DMS153 treated with DMSO at 0.1 percent for 48 hours (cell line): Measurements from ENCODE around the gene CBLIF.
"Not testable (repeated sequence)": the region's sequence is repeated elsewhere in the genome, so short reads cannot be mapped to it uniquely, and the experiment has no call there.

Experiments
- DNase-seq: peaks from one replicate; lab custom pipeline; 2025; ENCODE audit not compliant: unreplicated experiment; lab: John Stamatoyannopoulos, UW

Gene CBLIF

DNA sequence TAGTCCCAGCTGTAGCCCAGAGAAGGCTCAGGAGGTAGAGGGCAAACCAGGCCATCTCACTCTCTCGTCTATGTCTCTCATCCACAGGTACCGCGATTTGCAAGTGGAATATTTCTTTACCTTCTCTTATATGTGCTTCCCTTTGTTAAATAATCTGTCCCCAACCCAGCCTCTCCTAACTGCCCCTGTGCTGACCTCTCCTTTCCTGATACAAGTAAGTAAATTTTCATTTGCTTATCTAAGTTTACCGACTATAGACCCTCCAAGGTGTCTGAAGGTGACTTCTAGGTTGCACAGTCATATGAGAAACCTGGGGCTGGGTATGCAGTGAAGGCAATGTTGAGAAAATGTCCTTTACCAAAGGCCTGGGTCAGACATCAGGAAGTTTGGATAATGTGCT, at the start of gene CBLIF:
Gene CBLIF, minus strand, starts transcription at position 101 of the 400 bp plus-strand sequence. Its CDS starts 46 bp downstream, at position 55.
- DNase-seq: no peak

DNA sequence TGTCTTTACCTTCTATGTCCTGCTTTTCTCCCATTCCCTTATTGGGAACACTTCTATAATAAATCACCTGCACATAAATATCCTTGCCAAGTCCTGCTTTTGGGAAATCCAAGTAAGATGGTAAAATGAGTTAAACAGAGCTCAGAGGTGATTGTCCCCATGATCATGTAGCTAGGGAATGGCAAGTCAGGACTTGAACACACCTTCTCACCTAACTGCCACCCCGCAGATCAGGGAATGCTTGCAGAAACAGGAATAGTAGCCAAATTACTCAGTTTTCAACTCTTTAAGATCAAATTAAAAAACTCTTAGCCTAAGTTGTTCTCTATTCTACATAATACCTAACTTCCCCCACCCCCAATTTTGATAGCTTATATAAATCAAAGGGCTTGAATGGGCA, 49.3 kb upstream of the CBLIF start:
- no peak for DNase-seq

DNA sequence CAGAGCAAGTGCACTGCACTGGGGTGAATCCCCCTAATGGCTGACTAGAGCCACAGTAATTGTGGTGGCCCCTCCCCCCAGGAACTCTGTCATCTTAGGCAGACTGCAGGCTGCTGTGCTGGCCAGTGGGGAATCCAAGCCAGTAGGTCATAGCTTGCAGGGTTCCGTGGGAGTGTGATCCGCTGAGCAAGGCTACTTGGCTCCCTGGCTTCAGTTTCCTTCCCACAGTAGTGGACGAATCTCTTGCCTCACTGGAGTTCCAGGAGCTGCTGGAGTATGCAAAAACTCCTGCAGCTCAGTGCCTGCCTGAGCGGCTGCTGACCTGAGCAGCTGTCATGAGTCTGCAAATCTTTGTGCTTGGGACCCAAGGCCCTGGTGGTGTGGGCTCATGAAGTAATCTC, 46.5 kb upstream of the CBLIF start:
- DNase-seq: no peak

DNA sequence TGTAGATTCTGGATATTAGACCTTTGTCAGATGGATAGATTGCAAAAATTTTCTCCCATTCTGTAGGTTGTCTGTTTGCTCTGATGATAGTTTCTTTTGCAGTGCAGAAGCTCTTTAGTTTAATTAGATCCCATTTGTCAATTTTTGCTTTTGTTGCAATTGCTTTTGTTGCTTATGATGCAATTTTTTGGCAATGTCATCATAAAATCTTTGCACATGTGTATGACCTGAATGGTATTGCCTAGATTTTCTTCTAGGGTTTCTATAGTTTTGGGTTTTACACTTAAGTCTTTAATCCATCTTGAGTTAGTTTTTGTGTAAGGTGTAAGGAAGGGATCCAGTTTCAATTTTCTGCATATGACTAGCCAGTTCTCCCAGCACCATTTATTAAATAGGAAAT, 41.9 kb upstream of the CBLIF start:
- DNase-seq: not testable (repeated sequence)

DNA sequence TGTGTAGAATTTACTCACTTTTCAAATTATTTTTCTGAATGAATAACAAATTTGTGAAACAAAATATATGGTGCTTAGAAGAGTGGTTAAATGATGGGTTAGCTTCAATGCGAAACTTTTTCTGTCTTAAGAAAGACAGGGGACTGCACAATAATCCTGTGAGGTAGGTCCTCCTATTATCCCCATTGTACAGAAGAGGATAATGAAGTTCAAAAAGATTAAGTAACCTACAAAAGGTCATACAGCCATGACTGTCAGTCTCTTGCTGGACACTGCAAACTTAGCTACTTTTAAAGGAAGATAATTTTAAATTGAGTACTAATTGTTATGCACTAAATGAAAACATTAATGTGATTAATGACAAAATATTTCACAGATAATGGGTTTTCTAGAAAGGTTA, 38.3 kb upstream of the CBLIF start:
- no peak for DNase-seq

DNA sequence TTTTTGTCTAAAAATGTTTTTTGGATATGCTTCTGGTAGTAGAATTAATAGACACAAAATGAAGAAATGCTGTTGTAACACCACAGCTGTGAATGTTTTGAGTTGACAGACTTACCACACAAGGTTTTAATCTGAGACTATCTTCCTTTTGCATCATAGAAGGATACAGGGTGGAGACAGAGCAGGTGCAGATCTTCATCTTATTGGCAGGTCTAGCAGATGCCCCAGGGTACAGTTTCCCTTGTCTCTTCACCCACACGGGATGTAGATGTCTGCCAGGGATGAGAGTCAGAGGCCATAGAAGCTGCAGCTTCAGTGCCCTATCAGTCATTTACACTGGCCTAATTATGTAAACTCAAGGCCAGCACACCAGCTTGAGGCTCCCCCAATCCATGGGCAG, 34.3 kb upstream of the CBLIF start:
- DNase-seq: no peak

DNA sequence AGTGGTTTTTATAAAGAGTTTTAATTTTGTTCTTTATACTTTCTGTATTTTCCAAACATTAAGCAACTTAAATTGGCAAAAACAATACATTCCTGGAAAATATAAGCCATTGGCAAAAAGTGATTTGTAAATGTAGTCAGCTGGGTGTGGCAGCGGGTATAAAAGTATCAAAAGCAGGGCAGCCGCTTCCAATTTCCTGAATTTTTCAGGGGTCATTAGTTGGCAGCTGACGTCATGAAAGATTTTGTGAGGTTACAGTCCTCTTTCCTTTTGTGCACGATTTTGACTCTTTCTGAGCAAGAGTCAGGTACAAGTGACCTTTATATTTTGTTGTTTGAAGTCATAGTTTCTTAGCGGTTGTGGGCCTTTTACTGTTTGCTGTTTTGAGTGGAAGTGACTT, 33.3 kb upstream of the CBLIF start, which contains the start of gene OOSP3:
Gene OOSP3, plus strand, starts transcription at position 208 of the 400 bp plus-strand sequence. Its CDS starts 27 bp downstream, at position 235.
- DNase-seq: no peak

DNA sequence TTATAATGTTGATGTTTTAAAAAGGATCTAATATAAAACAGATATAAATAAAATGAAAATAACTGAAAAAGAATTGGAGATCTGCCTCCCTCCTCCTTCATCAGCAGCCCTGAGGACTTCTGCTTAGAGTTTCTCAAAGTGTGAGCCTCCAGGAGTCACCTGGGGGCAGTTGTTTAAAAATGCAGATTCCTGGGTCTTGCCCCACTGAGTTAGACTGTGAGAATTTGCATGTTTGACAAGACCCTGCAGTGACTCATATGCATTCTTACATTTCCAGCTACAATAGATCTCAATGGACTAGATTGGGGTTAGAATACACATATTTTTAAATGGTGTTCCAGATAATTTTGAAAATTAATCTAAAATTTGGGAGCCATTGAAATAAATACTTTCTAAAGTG, 32.5 kb upstream of the CBLIF start:
- no peak for DNase-seq

DNA sequence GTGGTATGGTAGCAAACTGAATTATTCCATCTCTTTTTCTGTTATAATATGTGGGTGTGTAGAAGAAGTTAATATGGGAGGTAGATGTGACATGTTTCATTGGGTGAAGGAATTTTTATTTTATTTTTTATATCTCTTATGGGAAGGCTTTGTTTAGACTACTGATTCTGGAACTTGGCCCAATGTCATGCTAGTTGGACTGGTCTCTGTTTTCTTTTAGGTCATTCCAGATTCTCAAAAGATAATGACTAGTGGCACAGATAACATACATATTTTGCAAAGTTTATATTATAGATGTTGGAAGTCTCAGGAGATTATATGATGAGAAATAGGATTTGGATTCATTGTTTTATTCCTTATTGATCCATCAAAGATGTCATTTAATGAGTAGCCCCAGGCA, 32.0 kb upstream of the CBLIF start:
- DNase-seq: no peak

DNA sequence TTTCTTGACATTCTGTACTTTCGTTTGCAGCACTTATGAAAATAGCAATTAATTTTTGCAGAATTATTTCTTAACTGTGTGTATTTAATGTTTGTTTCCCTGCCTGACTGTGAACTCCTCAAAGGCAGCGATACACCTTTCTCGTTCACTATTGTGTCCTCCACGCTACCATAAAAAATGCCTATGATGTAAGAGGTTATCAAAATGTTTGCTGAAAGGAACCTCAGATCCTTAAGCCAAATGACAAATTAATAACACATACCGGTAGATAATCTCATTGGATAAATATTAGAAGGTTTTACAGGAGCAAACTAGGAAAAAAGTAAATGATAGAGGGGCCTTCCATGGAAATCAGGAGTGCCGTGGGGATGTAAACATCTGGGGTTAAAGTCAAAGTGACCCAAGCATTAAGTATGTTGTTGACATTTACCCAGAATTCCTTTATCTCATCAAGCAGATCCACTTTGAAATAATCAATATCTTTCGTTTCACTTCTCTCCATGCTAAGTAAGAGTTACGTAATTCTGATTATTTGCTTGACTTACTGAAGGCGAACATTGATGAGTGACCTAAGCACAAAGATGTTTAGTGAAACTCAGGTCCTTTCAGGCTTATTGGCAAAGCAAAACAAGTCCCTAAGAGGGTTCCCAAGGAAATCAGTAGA, 30.7 kb upstream of the CBLIF start:
- no peak for DNase-seq

DNA sequence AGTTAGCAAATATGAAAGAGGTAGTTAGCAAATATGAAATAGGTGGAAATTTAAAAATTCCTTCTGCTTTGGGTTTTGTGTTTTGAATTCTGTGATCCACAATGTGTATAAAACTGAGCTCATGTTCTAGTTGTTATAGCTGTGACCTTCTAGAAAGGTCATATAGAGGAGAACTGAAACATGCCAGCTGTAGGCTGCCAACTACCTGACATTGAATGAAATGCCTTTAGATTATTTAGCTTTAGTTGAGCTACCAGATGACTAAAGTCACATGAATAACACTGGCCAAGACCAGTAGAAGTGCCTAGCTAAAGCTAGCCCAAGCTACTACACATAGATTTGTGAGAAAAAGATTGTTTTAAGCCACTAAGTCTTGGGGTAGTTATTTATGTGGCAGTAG, 26.8 kb upstream of the CBLIF start:
- no peak for DNase-seq

DNA sequence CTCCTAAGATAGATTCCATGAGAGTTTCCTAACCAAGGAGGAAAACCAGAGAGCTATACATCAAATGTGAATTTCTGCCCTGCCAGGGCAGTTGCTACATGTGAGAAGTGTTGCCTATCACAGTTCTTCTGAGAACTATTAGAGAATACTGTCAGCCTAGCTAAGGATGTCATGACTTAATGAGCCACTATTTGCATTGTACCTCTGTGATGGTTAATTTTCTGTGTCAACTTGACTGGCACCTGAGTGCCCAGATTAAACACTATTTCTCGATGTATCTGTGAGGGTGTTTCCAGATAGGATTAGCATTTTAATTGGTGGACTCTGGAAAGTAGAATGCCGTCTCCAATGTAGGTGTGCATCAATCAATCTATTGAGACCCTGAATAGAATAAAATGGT, 22.6 kb upstream of the CBLIF start:
- no peak for DNase-seq

DNA sequence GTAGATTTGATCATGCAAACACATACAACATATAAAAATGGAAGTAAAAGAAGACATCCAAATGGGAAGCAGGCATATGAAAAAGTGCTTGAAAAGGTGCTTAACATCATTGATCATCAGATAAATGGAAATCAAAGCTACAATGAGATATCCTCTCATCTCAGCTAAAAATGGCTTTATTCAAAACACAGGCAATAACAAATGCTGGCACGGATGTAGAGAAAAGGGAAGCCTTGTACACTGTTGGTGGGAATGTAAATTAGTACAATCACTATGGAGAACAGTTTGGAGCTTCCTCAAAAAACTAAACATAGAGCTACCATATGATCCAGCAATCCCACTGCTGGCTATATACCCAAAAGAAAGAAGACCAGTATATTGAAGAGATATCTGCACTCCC, 21.5 kb upstream of the CBLIF start:
- no peak for DNase-seq

DNA sequence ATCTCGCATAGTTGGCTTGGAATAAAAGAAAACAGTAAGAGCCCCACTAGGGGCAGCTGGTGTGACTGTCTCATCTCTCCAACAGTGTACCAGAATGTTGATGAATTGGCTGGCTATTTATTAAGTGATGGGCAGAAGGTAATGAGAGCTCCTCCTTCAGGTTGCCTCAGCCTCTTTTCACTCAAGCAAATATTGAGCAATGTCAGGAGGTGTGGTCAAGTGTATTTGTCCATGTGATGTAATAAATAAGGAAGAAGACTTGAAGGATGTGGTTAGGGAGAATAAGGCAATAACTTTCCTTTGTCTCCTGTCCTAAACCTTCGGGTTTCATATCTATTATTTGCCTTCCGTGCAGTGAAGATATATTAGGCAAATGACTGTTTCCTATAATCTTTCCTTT, 21.1 kb upstream of the CBLIF start, which contains the start of gene TCN1:
Gene TCN1, minus strand, starts transcription at position 91 of the 400 bp plus-strand sequence. Its CDS starts 17 bp downstream, at position 74.
- DNase-seq: no peak

DNA sequence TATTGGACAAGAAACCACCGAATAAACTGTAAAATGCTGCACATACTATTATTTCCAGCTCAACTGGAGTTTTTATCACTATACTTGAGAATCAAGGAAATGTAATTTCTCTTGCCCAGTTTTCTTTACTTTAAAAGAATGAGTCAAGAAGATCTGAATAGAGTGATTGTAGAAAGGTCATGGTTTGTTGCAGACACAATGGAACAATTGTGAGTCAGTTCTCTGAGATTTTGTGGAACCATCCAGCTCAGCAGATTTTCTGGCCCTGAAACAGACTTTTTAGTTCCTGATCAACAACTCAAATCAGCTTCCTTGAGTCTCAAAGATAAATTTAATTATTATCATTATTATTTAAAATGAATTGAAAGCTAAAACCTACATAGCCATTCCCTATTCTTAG, 19.7 kb upstream of the CBLIF start:
- DNase-seq: no peak

DNA sequence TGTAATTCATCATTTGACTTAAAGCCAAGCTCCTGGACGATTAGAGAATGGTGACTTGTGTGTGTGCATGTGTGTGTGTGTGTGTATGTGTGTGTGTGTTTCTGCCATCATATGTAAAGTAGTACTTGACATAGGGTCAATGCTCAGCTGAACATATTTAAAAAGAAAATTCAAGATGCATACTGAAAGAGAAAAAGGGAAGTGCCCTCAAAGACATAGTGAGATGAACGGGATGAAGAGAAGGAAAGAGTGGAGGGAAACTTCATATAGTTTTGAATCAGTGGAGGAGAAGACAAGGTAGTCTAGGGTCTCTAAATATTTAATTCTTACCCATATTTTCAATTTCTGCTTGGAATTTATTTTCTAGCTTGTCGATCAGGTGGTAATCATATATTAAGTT, 17.0 kb upstream of the CBLIF start:
- DNase-seq: no peak

DNA sequence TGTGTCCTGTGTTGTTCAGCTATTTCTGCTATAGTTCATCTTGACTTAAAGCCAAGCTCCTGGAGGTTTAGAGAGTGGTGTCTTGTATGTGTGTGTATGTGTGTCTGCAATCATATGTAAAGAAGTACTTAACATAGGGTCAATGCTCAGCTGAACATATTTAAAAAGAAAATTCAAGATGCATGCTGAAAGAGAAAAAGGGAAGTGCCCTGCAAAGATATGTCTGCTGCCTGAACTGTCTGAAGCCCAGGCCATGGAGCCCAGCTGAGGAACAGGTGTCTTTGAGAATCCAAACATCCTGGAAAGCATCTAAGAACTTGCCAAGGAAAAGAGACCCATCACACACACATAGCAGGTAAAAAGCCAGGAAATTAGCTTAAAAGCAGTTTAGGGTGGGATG, 14.4 kb upstream of the CBLIF start:
- DNase-seq: no peak

DNA sequence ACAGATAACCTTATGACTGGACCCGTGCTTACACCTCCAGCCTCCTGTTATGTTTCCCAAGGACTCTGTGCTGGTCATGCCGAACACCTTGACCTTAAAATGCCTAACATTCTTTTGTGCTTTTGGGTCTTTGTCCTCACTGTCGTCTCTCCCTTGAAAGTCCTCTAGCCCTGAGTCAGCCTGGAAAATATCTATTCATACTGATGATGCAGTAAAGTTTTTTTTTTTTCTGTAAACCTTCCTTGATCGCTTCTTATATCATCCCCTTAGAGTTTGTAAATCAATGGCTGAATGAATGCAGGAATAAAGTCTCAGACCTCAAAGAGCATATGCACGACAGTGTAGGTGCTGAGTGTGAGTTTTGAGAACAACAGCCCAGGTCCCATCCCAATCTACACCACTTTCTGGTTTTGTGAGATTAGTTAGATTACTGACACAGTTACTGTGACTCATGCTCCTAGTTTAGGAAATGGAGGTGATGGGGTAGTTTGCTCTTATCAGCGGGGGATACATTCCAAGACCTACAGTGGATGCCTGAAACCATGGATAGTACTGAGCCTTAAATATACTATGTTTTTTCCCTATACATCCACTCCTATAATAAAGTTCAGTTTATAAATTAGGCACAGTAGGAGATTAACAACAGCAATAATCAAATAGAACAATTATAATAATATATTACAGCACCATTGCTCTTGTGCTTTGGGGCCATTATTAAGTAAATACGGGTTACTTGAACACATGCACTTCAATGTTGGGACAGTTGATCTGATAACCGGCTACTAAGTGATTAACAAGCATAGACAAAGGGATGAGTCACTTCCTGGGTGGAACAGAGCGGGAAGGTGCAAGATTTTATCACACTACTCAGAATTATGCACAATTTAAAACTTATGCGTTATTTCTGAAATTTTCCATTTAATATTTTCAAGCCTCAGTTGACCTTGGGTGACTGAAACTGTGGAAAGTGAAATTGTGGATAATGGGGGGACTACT, 12.4 kb upstream of the CBLIF start:
- no peak for DNase-seq

DNA sequence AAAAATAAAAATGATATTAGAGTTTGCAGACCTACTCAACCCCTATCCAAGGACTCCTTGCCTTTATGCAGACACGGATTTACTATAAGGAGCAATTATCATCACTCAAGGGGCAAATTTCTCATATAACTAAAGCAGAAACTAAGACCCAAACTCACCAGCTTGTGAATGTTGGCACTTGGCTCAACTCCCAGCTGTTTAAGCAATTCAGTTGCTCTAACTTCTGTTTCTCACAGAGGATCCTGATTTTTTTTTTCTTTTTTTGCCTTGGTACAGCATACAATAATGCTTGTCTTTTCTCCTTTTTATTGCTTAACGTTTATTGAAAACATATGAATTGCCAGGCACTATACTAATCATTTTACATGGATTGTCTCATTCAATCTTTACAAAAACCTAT, 9.6 kb upstream of the CBLIF start:
- DNase-seq: no peak

DNA sequence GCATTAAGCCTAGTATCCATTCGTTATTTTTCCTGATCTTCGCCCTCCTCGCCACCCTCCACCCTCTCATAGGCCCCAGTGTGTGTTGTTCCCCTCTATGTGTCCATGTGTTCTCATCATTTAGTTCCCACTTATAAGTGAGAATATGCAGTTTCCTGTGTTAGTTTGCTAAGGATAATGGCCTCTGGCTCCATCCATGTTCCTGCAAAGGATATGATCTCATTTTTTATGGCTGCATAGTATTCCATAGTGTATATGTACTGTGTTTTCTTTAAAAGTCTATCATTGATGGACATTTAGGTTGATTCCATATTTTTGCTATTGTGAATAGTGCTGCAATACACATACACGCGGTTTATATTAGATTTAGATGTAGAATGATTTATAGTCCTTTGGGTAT, 6.1 kb upstream of the CBLIF start:
- not testable (repeated sequence) for DNase-seq

DNA sequence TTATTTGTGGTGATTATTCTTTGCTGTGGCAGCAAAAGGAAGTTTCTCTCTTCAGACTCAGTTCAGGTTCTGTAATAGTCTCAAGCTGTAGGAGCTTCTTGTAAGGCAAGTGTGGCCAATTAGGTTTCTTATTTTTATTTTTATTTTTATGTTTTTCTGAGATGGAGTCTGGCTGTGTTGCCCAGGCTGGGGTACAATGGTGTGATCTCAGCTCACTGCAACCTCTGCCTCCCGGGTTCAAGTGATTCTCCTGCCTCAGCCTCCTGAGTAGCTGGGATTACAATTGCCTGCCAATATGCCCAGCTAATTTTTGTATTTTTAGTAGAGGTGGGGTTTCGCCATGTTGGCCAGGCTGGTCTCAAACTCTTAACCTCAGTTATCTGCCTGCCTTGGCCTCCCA, 4.3 kb upstream of the CBLIF start:
- DNase-seq: not testable (repeated sequence)

DNA sequence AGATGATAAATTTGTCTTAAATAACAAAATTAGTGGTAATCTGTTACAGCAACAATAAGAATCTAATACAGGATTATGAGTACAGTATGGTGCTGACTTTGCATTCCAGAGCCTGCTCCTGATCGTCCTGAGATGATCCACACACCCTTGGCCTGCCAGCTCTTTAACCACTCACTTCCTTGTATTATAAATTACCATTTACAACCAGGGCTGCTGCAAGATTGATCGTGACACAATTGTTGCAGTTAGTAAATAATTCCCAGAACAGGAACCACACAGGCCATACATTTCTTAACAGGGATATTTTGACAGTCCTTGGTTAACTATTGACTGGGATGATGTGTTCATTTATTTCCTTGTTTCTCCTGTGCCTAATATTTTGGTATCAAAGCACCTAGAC, 3.8 kb upstream of the CBLIF start:
- DNase-seq: no peak
